Panc1 (cell line): ENCODE data around the gene KRTAP9-1. TPM values are rescaled to one million over a fixed set of nuclear protein-coding genes. Genes with fewer than 3 reads are reported as not detected.

ENCODE experiments used
- ATAC-seq: fragments of 200-7000 bp; cut with Tn5 transposase; 2 replicates; pipeline ENCODE4 v1.9.1; 2020; ENCODE audit warnings: mild to moderate bottlenecking, moderate library complexity
- BruUV-seq: library from RNA; stranded (reverse); fragments of 400-500 nt; replicated peaks from 2 replicates; lab custom pipeline; 2021; lab: Mats Ljungman, UMichigan
- CTCF ChIA-PET: fragments of 300-600 bp; sonication (Branson Sonifier 250); formaldehyde crosslinking; loops from one replicate; lab custom pipeline; 2022; ENCODE audit warnings: antibody characterized with exemption; lab: Charles Lee
- POLR2A ChIA-PET: fragments of 300-600 bp; sonication (Branson Sonifier 250); formaldehyde crosslinking; loops from one replicate; lab custom pipeline; 2022; ENCODE audit warnings: antibody characterized with exemption; lab: Charles Lee
- DNase-seq: peaks from one replicate; pipeline ENCODE4 v3.0.0-alpha.2; 2010; ENCODE audit warnings: low read depth, low spot score
- H3K27ac ChIP-seq: 2 replicates; pipeline ENCODE4 v1.5.1; 2011; ENCODE audit warnings: mild to moderate bottlenecking, low read length, inconsistent platforms
- H3K27me3 ChIP-seq: fragments of 200-500 bp; sonication (Bioruptor generic); 2 replicates; pipeline ENCODE4 v1.6.0; 2014; ENCODE audit warnings: low read length, inconsistent platforms; ENCODE audit not compliant: control insufficient read depth, insufficient read depth
- H3K36me3 ChIP-seq: fragments of 200-500 bp; sonication (Bioruptor generic); 2 replicates; pipeline ENCODE4 v1.5.1; 2014; ENCODE audit warnings: inconsistent platforms, mild to moderate bottlenecking, low read length, moderate library complexity; ENCODE audit not compliant: control insufficient read depth, insufficient read depth
- H3K4me1 ChIP-seq: 2 replicates; pipeline ENCODE4 v1.5.1; 2011; ENCODE audit warnings: inconsistent platforms, mild to moderate bottlenecking, low read length, moderate library complexity; ENCODE audit not compliant: control insufficient read depth, insufficient read depth
- H3K4me3 ChIP-seq, 2 experiments: 2 replicates each; pipeline ENCODE4 v1.5.1; 2011 to 2012; ENCODE audit warnings: low read depth in 2 of 2, low read length in 2 of 2, mild to moderate bottlenecking in 2 of 2, inconsistent platforms in 1 of 2, moderate library complexity in 1 of 2
- H3K9me3 ChIP-seq: fragments of 200-500 bp; sonication (Bioruptor generic); 2 replicates; pipeline ENCODE4 v1.5.1; 2014; ENCODE audit warnings: low read depth, mild to moderate bottlenecking, inconsistent platforms, low read length, moderate library complexity; ENCODE audit not compliant: control insufficient read depth, insufficient read depth
- POLR2AphosphoS5 ChIP-seq: IDR thresholded peaks from 2 replicates; pipeline ENCODE4 v1.6.1; 2012; ENCODE audit warnings: mild to moderate bottlenecking, low read depth, low read length, moderate library complexity
- SIN3A ChIP-seq: IDR thresholded peaks from 2 replicates; pipeline ENCODE4 v1.6.1; 2012; ENCODE audit warnings: low read depth, mild to moderate bottlenecking, low read length, moderate library complexity, borderline replicate concordance; ENCODE audit not compliant: insufficient read depth
- TCF7L2 ChIP-seq: IDR thresholded peaks from 2 replicates; pipeline ENCODE4 v1.6.1; 2011; ENCODE audit warnings: mild to moderate bottlenecking, low read depth, low read length, inconsistent platforms
- in situ Hi-C: cut with HindIII; loops from 2 replicates; pipeline ENCODE4 v1.10.0; 2016; ENCODE audit warnings: low sequenced_read_pairs, low pct_unique_long_range_greater_than_20kb
- intact Hi-C: fragments of 100-400 bp; cut with micrococcal nuclease; formaldehyde crosslinking; loops from one replicate; pipeline ENCODE4 v1.10.0; 2022; ENCODE audit not compliant: unreplicated experiment
- total RNA-seq: library from RNA; stranded (reverse); gene quantifications from one replicate; pipeline ENCODE4 v1.2.1, GENCODE V29; 2021; ENCODE audit not compliant: unreplicated experiment
- TF ChIP-seq, protein P1 (sequence below): fragments of 450-650 bp; IDR thresholded peaks from 2 replicates; pipeline ENCODE4 v1.5.1; 2017; ENCODE audit warnings: mild to moderate bottlenecking
- TF ChIP-seq, protein P2 (sequence below), 2 experiments: IDR thresholded peaks; 2 replicates each; pipeline ENCODE4 v1.6.1; 2011 to 2012; ENCODE audit warnings: low read depth in 2 of 2, control low read depth in 1 of 2, low read length in 1 of 2, mild to moderate bottlenecking in 1 of 2, moderate library complexity in 1 of 2; ENCODE audit not compliant: insufficient read depth in 1 of 2

KRTAP9-1 gene
- total RNA-seq, 1 experiment from 2014 or later = not detected

DNA sequence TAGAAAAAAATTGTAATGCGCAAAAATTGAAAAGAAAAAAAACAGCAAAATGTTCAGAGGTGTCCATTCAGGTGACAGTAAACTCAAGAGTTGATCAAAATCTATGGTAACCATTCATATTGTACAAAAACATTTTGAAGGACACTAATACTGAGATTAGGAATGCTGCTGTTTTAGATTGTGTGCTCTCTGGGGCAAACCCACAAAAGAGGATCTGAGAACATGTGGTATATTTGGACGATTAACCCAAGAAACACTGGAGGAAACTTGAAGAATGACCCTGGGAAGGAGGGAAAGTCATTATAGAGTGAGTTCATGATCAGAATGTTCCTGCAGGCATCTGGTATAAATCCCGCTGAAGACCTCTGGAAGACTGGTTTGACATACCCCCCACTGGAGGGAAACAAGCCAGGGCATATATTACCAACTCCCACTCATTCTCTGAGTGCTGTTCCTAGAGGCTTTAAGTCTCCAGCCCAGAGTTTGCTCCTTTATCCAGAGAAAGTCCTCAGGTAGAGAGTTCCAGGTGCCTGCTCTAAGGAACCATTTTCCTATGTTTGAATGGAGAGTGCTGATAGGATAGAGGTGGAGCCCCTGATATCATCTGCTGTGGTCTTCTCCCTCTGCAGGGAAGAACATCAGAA lies 12.8 kb upstream of the KRTAP9-1 start:
- in situ Hi-C loops = no loop called here
- no TSS peak for BruUV-seq
- CTCF ChIA-PET = no interaction called here
- Histone ChIP-seq H3K36me3 (no peaks in the 10 kb centered on the region), H3K4me3 (no peak overlapping the region), H3K9me3 (no peaks in the 10 kb centered on the region), H3K4me1 (no peaks in the 10 kb centered on the region), H3K27ac (no peak overlapping the region), H3K27me3 (peaks cover 15% of the 10 kb centered on the region)
- intact Hi-C loops = no loop called here
- POLR2A ChIA-PET = no interaction called here
- DNase-seq (no peak), ATAC-seq (no peak)
- TF ChIP-seq, protein P1, sequence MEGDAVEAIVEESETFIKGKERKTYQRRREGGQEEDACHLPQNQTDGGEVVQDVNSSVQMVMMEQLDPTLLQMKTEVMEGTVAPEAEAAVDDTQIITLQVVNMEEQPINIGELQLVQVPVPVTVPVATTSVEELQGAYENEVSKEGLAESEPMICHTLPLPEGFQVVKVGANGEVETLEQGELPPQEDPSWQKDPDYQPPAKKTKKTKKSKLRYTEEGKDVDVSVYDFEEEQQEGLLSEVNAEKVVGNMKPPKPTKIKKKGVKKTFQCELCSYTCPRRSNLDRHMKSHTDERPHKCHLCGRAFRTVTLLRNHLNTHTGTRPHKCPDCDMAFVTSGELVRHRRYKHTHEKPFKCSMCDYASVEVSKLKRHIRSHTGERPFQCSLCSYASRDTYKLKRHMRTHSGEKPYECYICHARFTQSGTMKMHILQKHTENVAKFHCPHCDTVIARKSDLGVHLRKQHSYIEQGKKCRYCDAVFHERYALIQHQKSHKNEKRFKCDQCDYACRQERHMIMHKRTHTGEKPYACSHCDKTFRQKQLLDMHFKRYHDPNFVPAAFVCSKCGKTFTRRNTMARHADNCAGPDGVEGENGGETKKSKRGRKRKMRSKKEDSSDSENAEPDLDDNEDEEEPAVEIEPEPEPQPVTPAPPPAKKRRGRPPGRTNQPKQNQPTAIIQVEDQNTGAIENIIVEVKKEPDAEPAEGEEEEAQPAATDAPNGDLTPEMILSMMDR = no peak
- TF ChIP-seq, protein P2, sequence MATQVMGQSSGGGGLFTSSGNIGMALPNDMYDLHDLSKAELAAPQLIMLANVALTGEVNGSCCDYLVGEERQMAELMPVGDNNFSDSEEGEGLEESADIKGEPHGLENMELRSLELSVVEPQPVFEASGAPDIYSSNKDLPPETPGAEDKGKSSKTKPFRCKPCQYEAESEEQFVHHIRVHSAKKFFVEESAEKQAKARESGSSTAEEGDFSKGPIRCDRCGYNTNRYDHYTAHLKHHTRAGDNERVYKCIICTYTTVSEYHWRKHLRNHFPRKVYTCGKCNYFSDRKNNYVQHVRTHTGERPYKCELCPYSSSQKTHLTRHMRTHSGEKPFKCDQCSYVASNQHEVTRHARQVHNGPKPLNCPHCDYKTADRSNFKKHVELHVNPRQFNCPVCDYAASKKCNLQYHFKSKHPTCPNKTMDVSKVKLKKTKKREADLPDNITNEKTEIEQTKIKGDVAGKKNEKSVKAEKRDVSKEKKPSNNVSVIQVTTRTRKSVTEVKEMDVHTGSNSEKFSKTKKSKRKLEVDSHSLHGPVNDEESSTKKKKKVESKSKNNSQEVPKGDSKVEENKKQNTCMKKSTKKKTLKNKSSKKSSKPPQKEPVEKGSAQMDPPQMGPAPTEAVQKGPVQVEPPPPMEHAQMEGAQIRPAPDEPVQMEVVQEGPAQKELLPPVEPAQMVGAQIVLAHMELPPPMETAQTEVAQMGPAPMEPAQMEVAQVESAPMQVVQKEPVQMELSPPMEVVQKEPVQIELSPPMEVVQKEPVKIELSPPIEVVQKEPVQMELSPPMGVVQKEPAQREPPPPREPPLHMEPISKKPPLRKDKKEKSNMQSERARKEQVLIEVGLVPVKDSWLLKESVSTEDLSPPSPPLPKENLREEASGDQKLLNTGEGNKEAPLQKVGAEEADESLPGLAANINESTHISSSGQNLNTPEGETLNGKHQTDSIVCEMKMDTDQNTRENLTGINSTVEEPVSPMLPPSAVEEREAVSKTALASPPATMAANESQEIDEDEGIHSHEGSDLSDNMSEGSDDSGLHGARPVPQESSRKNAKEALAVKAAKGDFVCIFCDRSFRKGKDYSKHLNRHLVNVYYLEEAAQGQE (IDR thresholded peaks at IDR 0.05; ENCODE audit: insufficient read depth in 1 of 2, low read depth in 2 of 2, low read length in 1 of 2) = no peak
- TF ChIP-seq SIN3A (no peak), POLR2AphosphoS5 (no peak), TCF7L2 (no peak)

DNA sequence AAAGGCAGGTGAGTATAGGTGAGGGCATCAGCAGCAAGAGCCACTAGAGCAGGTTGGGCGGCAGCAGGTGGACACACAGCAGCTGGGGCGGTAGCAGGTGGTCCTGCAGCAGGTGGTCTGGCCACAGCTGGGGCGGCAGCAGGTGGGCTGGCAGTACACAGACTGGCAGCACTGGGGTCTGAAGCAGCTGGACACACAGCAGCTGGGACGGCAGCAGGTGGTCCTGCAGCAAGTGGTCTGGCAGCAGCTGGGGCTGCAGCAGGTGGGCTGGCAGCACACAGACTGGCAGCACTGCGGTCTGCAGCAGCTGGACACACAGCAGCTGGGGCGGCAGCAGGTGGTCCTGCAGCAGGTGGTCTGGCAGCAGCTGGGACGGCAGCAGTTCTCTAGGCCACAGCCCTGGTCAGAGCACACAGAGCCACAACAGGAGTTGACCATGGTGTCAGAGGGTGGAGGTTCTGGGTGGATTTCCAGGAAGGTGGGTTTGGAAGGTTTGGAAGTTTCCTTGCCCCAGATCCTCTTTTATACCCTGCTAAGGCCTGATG lies 11.9 kb upstream of the KRTAP9-1 start, which contains the start of gene KRTAP4-2:
TSS of gene KRTAP4-2 (minus strand) at position 495 of the 545 bp plus-strand sequence. CDS start at position 438, 57 bp downstream.
- ATAC-seq = no peak
- ChIA-PET POLR2A (no interaction called here), CTCF (no interaction called here)
- intact Hi-C loops = no loop called here
- Histone ChIP-seq H3K36me3 (no peaks in the 10 kb centered on the region), H3K27me3 (peaks cover 15% of the 10 kb centered on the region), H3K4me1 (no peaks in the 10 kb centered on the region), H3K4me3 (no peak within 1 kb of the TSS), H3K9me3 (no peaks in the 10 kb centered on the region), H3K27ac (no peak within 1 kb of the TSS)
- DNase-seq = no peak
- no TSS peak for BruUV-seq
- in situ Hi-C loops = no loop called here
- no peak for TF ChIP-seq TCF7L2
- TF ChIP-seq POLR2AphosphoS5 = no peak
- TF ChIP-seq, protein P1 = no peak
- TF ChIP-seq, protein P2 (IDR thresholded peaks at IDR 0.05; ENCODE audit: insufficient read depth in 1 of 2, low read depth in 2 of 2, low read length in 1 of 2) = no peak
- no peak for TF ChIP-seq SIN3A
